ENCODE data around the gene SNRPA.

The SNRPA gene

DNA sequence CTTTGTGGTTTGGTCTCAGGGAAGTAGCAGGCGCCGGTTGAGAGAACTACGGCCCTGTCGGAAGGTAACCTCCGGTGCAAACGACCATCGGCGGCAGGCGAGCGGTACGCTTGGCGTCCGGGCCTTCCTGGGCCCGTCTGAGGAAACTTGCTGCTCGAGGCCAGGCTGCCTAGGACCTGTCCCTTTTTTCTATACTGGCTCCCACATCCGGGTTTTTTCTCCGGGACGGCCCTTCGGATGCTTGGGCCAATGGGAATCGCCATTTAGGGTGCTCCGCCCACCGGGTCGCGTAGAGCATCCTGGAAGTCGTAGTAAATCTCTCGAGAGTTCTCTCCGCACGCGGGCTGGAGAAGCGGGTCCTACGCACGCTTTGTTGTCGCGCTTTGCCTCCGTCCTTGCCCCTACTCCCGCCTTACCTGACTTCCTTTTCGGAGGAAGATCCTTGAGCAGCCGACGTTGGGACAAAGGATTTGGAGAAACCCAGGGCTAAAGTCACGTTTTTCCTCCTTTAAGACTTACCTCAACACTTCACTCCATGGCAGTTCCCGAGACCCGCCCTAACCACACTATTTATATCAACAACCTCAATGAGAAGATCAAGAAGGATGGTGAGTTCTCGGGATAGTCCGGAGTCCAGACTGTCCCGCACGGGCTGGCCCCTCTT, at the start of gene SNRPA:
SNRPA (plus strand) TSS at position 330 of the 664 bp plus-strand sequence; CDS start at position 536, 206 bp downstream.
- peak; percentile 93 for DNase-seq (ENCODE audit: low read depth)

DNA sequence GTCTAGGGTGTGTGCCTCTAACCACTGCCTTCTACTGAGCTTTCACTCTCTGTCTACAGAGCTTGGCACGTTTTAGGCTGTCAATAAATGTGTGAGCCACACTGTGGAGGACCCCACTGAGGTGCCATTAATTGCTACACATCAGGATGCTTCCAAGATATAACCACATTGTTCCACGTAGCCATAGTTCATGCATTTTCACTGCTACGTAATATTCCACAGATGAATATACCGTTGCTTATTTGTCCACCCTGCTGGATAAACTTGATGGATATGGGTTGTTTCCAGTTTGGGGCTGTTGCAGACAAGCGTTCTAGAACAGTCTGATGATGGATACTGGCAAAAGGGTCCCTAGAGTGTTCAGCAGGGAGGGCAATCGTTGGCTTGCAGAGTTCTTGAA, 49.2 kb upstream of the SNRPA start:
- no peak for DNase-seq (ENCODE audit: low read depth)

DNA sequence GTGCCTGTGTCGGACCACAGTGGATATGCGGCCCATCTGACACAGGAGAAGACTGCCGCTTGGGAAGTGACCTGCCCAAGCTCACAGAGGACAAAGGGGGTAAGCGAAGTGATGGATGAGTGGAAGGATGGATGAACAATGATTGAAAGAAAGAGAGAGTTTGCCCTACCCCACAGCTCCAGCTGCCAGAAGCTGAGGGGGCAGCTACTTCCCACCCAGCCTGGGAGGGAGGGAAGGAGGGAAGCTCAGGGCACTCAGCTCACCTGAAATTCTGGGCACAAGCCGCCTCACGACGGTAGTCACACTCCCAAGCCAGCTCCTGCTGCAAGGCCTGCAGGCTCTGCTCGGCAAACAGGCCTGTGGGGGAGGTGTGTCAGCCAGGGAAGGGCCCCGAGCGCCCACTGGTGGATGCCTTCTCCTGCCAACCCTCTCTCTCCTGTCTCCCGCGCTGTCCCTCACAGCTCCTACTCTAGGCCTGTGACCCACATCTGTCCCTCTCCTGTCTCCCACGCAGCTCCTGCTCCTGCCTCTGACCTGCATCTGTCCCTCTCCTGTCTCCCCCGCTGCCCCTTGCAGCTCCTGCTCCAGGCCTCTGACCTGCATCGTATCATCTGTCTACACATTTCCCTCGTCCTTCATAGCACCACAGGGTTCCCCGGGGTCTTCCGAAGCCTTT, 48.5 kb upstream of the SNRPA start:
- no peak for DNase-seq (ENCODE audit: low read depth)

DNA sequence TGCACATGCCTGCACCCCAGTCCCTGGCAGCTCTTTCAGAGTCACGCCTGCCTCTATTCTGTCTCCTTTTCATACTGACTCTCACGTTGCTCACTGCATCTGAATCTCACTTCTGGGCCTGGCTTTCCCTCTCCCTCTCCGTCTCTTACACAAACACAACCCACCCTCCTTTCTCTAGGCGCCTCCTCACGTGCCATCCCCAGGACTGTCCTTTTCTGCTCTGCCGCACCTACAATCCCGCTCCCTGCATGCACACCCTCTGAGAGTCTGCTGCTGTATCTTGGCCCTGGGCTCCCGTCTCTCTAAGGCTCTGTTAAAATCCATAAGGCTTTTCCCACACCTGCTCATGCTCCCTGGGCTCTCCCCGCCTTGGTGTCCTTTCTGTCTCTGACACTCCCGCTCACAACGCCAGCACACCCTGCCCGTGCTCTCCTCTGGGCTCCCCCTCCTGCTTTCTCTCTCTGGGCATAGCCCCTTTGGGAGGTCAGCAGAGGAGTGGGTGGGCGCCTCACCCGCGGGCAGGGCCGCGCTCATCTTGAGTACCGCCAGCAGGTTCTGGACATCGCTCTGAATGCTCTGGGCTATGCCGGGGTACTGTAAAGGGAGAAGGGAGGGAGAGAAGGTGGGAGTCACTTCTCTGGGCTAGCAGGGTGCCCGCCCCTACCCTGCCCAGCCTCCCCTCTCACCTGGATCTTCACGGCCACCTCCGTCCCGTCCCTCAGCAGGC, 47.8 kb upstream of the SNRPA start:
- DNase-seq (ENCODE audit: low read depth), result no peak

DNA sequence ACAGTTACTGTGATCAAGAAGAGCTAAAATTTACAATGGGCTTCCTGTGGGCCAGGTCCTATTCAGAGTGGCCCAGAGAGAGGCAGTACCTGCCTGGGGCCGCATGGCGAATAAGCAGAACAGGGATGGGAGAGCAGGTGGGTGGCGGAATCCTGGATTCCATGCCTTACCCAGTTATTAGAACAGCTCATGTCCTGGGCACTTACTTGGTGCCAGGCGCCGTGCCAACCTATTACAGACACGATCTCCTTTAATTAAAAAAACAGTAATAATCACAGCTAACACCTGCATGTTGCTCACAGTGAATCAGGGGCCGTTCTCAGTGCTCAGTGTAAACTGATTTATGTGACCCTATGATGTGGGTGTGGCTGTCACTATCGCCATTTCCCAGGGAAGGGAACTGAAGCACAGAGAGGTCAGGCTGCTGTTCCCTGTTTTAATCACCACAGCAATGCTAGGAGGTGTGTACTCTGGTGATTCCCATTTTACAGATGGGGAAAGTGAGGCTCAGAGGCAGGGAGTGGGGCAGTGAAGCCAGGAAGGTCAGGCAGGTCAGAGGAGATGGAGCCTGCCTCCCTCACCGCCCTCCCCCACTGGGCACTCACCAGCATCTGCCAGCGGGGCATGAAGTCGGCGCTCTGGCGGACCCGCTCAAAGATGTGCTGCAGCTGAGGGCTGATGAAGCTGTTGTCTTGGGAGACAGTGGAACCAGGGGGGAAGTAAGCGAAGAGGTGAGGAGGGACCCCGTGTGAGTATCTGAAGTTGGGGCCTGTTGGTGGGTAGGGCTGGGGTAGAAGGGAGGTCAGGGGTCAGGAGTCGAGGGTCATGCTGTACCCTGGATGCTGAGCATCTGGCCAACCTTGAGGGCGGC, 46.3 kb upstream of the SNRPA start:
- DNase-seq (ENCODE audit: low read depth), result no peak

DNA sequence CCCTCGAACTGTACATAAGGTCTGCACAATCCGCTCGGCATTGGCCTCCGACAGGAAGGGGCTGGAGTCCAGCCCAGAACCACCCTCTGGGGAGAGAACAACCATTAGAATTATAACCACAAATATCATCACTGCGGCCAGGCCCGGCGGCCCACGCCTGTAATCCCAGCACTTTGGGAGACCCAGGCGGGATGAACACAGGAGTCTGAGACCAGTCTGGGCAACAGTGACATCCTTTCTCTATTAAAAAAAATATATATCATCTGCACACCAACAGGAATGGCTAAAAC, 45.7 kb upstream of the SNRPA start:
- no peak for DNase-seq (ENCODE audit: low read depth)

DNA sequence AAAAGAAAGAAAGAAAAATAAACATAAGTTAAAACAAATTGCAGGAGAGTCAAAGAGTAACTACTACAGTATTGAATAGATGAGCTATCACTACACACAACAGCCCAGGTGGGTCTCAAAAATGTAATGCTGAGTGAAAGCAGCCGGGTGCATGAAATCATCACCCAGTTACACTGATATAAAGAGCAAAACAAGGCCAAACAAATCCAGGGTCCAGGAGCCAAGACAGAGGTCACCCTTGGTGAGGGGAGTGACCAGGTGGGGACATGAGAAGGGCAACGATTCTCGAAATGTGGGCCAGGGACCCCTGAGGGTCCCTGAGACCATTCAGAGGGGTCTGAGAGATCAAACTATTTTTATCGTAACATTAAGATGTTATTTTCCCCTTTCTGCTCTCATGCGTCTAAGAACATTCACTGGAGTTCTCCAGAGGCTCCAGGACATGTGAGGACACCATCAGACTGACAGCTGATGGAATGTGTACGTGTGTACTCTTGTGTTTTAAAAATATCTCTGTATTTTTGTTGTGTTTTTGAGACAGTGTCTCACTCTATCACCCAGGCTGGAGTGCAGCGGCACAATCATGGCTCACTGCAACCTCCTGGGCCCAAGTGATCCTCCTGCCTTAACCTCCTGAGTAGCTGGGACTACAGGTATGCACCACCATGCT, 44.9 kb upstream of the SNRPA start:
- no peak for DNase-seq (ENCODE audit: low read depth)

DNA sequence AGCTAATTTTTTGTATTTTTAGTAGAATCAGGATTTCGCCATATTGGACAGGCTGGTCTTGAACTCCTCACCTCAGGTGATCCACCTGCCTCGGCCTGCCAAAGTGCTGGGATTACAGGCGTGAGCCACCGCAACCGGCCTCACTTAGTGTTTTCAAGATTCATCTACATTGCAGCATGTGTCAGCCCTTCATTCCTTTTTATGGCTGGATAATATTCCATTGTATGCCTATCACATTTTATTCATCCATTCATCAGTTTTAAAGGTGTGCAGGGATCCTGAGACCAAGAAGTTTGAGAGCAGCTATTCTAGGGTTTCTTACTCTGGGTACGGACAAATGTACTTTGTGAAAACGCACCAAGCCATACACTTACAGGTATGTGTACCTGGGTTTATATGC, 43.4 kb upstream of the SNRPA start:
- DNase-seq (ENCODE audit: low read depth), result no peak

DNA sequence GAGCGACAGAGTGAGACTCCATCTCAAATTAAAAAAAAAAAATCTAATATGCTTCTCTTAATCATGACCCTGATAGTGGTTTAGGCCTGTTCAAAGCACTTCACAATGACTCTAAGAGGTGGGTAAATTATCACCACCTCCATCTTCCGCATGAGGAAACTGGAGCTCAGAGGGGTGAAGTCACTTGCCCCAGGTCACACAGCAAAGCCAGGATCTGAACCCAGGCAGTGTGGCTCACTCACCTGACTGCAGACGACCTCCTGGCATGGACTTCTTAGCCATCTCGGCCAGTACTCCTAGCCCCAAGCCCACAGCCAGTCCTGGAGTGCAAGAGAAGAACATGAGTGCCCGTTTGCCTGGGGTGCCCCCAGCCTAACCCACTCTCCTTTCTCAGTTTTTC, 41.2 kb upstream of the SNRPA start:
- DNase-seq (ENCODE audit: low read depth), result no peak

DNA sequence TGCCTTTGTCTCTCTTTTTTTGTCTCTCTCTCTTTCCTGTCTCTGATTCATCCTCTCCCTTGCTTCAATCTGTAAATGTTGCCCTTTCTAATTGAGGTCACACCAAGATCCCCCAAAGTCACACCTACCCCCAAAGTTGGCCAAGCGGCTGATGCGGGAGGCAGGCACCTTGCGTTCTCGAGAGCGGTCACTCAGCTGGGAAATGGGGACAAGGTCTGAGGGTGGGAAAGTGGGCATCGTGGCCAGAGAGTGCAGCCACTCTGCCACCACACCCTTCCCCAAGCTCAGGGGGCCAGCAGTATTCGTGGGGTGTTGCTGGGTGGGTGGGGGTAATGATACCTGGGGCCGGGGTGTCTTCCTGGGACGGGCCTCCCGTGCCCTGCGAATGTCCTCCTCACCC, 37.1 kb upstream of the SNRPA start:
- DNase-seq (ENCODE audit: low read depth), result no peak

DNA sequence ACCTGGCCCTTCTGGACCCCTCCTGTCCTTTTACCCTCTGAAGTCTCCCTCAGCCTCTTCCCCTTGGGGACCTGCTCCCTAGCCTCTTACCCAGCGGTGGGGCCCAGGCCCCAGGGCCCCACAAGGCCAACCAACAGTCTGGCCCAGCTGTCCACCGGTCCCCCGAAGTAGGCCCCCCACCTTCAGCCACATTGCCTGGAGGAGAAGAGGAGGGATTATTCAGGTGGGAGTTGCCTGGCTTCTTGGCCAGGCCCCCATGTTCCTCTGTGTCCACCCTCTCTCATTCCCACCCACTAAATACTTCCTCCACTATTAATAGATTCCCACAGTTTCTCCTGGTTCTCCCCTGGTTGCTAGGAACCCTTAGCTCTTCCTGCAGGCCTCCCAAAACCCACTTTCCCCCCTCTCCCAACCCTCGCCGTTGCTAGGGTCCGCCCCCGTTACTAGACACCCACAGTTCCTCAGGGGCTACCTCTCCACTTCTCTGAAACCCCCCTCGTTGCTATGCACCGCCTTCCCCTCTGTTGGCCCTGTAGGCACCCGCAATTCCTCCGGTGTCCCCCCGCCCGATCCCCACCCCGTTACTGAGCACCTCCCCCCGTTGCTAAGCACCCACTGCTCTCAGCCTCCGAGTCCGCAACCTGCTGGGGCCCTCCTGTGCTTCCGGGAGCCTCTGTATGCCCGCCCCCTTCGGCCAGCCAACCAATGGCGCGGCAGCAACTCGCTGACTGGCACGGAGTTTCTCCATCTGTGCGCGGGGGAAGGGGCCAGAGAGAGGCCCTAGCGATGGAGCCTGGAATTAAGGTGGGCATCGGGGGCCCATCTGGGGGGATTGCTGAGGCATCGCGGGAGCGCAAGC, 36.3 kb upstream of the SNRPA start:
- peak; percentile 86 for DNase-seq (ENCODE audit: low read depth)

DNA sequence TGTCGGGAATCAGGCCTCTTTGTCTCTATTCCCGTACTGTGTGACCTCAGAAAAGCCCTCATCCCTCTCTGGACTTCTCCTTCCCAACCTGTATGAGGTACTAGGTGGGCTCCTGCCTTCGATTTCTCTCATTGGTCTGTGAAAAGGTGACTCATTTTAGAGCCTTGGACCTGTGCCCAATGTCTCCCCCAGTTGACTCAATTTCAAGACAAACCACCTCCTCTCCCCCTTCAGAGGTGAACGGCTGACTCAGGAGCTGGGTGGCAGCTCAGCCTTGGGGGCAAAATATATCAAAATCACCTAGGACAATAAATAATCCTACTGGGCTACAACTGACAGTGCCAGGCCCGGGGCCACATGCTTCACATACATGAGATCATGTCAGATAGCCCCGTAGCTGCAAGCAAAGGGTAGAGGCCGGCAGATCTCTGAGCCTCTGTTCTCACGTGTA, 34.9 kb upstream of the SNRPA start:
- peak; percentile 73 for DNase-seq (ENCODE audit: low read depth)

DNA sequence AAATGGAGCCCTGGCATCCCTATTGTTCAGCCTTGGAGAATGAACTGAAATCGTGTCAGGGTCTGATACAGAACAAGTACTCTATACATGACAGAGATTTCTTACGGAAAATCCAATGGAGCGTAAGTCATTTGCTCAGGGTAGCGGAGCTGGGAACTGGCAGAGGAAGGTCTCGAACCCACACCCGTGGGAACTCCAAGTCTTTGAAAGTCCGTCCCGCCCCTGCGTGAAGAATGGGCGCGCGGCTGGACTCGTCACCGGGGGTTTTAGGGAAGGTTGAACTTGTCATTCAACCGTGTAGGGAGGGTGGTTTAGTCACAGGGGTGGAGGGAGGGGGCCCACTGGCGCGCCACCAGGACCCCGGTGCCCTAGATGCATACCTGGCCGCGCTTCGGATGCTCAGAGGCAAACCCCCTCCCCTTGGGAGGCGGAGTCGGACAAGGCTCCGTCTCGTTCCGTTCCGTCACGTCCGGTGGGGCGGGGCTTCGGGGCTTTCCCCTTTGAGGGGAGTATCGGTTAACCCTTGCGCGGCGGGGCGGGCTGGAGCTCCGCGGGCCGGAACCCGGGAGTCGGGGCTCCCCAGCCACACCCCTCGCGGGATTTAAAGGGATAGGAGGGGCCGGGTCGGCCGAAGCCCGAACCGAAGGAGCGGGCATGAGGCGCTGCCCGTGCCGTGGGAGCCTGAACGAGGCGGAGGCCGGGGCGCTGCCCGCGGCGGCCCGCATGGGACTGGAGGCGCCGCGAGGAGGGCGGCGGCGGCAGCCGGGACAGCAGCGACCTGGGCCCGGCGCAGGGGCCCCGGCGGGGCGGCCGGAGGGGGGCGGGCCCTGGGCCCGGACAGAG, 34.3 kb upstream of the SNRPA start, which contains the start of the genes COQ8B and ITPKC:
COQ8B (minus strand) TSS at position 405 of the 843 bp plus-strand sequence. CDS start 2,254 bp downstream, outside the sequence.
ITPKC (plus strand) TSS at position 631 of the 843 bp plus-strand sequence; CDS start at position 655, 24 bp downstream.
- DNase-seq (ENCODE audit: low read depth), result peak; percentile 100

DNA sequence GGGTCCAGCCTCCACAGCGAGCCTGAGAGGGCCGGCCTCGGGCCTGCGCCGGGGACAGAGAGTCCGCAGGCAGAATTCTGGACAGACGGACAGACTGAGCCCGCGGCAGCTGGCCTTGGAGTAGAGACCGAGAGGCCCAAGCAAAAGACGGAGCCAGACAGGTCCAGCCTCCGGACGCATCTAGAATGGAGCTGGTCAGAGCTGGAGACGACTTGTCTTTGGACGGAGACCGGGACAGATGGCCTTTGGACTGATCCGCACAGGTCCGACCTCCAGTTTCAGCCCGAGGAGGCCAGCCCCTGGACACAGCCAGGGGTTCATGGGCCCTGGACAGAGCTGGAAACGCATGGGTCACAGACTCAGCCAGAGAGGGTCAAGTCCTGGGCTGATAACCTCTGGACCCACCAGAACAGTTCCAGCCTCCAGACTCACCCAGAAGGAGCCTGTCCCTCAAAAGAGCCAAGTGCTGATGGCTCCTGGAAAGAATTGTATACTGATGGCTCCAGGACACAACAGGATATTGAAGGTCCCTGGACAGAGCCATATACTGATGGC, 33.6 kb upstream of the SNRPA start:
- DNase-seq (ENCODE audit: low read depth), result no peak

DNA sequence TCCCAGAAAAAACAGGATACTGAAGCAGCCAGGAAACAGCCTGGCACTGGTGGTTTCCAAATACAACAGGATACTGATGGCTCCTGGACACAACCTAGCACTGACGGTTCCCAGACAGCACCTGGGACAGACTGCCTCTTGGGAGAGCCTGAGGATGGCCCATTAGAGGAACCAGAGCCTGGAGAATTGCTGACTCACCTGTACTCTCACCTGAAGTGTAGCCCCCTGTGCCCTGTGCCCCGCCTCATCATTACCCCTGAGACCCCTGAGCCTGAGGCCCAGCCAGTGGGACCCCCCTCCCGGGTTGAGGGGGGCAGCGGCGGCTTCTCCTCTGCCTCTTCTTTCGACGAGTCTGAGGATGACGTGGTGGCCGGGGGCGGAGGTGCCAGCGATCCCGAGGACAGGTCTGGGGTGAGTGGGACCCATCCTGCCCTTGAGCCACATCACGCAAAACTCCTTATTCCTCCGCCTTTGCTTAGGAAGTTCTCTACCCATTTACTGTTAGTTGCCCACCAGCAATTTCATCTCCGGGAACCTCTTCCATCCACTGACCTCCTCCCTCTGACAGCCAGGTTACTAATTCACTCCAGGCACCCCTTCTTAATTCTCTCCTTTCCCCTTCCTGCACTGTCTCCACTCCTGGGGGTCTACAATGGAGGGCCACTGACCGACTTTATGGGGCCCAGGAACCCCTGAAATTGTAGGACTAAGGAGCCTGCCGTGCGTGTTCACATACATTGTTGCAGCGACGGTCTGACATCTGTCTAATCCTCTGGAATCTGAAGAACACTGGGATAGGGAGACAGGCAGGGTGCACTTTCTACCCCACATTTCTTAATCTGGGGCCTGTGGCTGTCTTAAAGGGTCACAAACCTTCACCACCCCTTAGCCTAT, 32.9 kb upstream of the SNRPA start:
- DNase-seq (ENCODE audit: low read depth), result no peak

DNA sequence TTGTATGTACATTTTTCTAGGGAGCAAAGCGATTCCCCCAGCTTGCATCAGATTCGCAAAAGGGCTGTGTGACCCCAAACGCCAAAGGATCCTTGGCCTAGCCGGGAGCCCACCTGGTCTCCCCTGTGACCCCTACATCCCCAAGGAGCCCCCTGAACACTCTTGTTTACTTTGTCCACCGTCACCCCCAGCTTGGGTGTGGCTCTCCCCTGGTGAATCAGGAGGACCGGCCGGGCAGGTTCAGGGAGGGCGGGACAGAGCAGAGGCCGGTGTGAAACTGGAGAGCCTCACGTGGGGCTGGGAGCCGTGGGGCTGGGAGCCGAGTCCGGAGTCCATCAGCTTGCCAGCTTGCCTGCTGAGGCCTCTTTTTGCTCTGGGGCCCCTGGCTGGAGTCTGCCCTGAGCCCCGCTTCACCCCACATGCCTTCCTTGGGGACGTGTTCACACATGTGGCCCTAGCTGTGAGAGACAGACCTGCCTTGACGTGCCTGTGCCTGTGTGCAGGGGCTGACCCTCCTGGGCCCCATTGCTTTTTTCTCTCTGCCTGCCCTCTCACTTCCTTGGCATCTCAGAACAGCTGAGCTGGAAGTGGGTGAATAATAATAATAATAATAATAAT, 32.1 kb upstream of the SNRPA start:
- DNase-seq (ENCODE audit: low read depth), result no peak

DNA sequence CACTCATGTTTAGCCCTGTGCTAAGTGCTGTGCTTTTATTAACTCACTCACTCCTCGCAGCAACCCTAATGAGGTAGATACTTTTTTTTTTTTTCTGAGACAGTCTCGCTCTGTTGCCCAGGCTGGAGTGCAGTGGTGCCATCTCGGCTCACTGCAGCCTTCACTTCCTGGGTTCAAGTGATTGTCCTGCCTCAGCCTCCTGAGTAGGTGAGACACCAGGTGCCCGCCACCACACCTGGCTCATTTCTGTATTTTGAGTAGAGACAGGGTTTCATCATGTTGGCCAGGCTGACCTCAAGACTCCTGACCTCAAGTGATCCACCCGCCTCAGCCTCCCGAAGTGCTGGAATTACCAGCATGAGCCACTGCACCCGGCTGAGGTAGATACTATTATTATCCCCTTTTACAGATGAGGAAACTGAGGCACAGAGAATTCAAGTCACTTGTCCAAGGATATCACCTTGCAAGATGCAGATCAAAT, 31.5 kb upstream of the SNRPA start:
- no peak for DNase-seq (ENCODE audit: low read depth)

DNA sequence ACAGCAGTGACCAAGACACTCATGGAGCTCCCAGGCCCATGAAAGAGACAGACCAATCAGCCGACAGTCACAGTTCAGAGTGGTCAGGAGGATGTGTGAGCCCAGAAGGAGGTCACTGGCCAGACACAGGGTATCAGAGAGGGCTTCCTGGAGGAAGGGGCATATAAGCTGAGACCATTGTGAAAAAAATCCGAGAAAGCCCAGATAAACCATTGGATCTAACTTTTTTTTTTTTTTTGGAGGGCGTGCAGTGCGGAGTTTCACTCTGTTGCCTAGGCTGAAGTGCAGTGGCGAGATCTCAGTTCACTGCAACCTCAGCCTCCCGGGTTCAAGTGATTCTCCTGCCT, 29.9 kb upstream of the SNRPA start:
- DNase-seq (ENCODE audit: low read depth), result no peak

Measured in stimulated activated CD8-positive, alpha-beta memory T cell treated with anti-CD3 and anti-CD28 coated beads, Interleukin-12 subunit alpha, Interleukin-12 subunit beta, amount 100 ng/mL, for 1 hour (primary cell).